C4-2B (cell line): ENCODE data around the gene PRICKLE2.

Experiments used
- H3K27ac ChIP-seq: fragments of 450-650 bp; 2 replicates; pipeline ENCODE4 v1.5.1; 2017
- ZFX ChIP-seq: fragments of 450-650 bp; IDR thresholded peaks from 2 replicates; pipeline ENCODE4 v1.6.1; 2017
- TF ChIP-seq, protein P1 (sequence below): fragments of 450-650 bp; conservative IDR thresholded peaks from 2 replicates; pipeline ENCODE4 v1.5.1; 2017; ENCODE audit warnings: mild to moderate bottlenecking

The PRICKLE2 gene

GRCh38 chr3:64235605-64236004, 10.3 kb upstream of the PRICKLE2 start:
- H3K27ac ChIP-seq = no peak overlapping the region
- TF ChIP-seq ZFX = no peak
- TF ChIP-seq, protein P1, sequence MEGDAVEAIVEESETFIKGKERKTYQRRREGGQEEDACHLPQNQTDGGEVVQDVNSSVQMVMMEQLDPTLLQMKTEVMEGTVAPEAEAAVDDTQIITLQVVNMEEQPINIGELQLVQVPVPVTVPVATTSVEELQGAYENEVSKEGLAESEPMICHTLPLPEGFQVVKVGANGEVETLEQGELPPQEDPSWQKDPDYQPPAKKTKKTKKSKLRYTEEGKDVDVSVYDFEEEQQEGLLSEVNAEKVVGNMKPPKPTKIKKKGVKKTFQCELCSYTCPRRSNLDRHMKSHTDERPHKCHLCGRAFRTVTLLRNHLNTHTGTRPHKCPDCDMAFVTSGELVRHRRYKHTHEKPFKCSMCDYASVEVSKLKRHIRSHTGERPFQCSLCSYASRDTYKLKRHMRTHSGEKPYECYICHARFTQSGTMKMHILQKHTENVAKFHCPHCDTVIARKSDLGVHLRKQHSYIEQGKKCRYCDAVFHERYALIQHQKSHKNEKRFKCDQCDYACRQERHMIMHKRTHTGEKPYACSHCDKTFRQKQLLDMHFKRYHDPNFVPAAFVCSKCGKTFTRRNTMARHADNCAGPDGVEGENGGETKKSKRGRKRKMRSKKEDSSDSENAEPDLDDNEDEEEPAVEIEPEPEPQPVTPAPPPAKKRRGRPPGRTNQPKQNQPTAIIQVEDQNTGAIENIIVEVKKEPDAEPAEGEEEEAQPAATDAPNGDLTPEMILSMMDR = no peak

DNA sequence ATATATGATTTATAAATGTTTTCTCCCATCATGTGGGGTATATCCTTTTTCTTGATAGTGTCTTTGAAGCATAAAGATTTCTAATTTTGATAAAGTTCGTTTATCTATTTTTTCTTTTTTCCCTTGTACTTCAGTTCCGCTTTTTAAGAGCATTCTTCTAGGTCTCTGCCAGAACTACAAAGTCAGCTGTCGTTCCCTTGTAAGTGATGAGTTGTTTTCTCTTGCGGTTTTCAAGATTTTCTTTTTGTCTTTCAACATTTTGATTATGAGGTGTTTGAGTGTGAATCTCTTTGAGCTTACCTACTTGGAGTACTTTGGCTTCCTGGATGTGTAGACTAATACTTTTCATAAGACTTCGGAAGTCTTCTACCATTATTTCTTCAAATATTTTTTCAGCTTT, 9.3 kb upstream of the PRICKLE2 start:
- no peak for TF ChIP-seq ZFX
- TF ChIP-seq, protein P1 = no peak
- H3K27ac ChIP-seq = no peak overlapping the region

DNA sequence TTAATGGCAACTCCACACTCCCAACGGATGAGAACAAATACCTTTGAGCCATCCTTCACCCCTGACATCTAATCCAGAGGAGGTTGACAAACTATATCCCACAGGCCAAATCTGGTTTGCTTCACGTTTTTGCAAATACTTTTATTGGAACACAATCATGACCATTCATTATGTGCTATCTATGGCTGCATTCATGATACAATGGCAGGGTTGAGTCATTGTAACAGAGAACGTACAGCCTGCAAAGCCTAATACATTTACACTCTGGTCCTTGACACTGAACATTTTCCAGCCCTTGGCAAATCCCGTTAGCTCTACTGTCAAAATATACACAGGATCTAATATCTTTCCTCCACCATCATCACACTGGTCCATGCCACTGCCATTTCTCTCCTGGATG, 7.6 kb upstream of the PRICKLE2 start:
- H3K27ac ChIP-seq = no peak overlapping the region
- TF ChIP-seq ZFX = no peak
- TF ChIP-seq, protein P1 = no peak

DNA sequence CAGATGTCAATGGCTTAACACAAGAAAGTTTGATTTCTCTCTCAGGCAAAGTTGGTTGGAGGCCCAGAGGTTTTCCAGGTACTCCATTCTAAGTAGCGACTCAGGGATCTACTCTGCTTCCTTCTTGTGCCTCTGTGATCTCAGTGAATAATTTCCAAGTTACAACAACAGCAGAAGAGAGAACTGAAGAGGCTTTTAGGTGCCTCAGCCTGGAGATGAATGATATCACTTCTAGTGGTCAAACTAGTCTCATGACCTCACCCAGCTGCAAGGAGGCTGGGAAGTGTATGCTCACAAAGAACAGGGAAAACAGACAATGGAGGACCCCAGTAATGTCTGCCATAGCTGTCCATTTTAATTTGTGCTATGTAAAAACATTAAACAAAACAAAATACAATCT, 4.6 kb upstream of the PRICKLE2 start:
- TF ChIP-seq ZFX = no peak
- TF ChIP-seq, protein P1 = no peak
- H3K27ac ChIP-seq = no peak overlapping the region

DNA sequence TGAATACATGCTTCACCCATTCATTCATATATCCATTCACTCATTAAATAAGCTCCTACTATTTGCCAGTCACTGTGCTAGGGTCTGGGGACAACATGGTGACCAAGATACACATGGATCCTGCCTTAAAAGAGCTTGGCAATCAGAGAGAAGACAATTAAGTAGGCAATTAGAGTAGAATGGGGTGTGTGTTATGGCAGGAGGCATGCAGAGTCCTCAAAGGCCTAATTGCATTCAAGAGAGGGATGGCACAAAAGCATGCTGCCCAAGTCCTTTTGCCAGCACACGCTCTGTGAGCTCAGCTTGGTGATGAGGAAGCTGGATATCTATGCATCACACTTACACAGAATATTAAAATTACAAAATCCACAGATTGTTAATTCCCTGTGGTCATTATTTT, 2.8 kb upstream of the PRICKLE2 start:
- no peak overlapping the region for H3K27ac ChIP-seq
- TF ChIP-seq, protein P1 = no peak
- no peak for TF ChIP-seq ZFX

DNA sequence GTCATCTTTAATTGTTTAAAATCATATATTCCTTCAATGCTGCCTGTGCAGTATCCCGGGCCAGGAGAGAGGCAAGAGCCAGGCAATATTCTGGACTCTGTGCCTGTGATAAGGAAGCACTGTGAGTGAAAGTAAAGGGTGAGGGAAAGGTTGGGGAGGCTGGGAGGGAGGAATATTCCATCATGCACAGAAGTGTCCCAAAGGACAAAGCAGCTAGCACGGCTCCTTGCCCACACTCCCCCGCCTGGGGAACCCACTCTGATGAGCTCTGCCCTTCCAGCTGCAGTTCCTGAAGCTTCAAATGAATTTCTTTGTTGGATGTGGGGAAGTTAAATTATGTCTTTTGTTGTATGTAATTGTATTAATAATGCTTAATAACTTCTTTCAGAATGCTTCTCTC, 1.5 kb upstream of the PRICKLE2 start:
- no peak overlapping the region for H3K27ac ChIP-seq
- TF ChIP-seq, protein P1 = no peak
- TF ChIP-seq ZFX = no peak

- no peak overlapping the region for H3K27ac ChIP-seq
- no peak for TF ChIP-seq ZFX
- TF ChIP-seq, protein P1 = no peak
These were observed 631 bp upstream of the PRICKLE2 start for GRCh38 chr3:64225695-64226499.
